WTC11 (cell line): ENCODE data around the gene TMEM30A. TPM values are rescaled to one million over a fixed set of nuclear protein-coding genes. Genes with fewer than 3 reads are reported as not detected.
A peak's percentile ranks its signal among the peaks of the same experiment; 100 is the strongest.

Experiments
- ATAC-seq: fragments of 200-7000 bp; cut with Tn5 transposase; 2 replicates; pipeline ENCODE4 v1.10.0; 2021; ENCODE audit warnings: mild to moderate bottlenecking, moderate library complexity
- CTCF ChIA-PET: fragments of 300-600 bp; sonication (Branson Sonifier 250); formaldehyde crosslinking; loops from one replicate; lab custom pipeline; 2021; ENCODE audit warnings: antibody characterized with exemption; lab: Charles Lee
- POLR2A ChIA-PET: fragments of 350-600 bp; sonication (Branson Sonifier 250); formaldehyde crosslinking; loops from one replicate; lab custom pipeline; 2021; ENCODE audit warnings: antibody characterized with exemption; lab: Charles Lee
- DNase-seq: peaks from one replicate; pipeline ENCODE4 v3.0.0; 2021; ENCODE audit warnings: low spot score
- H3K27ac Mint-ChIP-seq: 2 replicates; pipeline ENCODE4 v1.8.0; 2021; ENCODE audit warnings: mixed read lengths
- H3K27me3 Mint-ChIP-seq: 2 replicates; pipeline ENCODE4 v1.8.0; 2021; ENCODE audit warnings: low read depth, mild to moderate bottlenecking, moderate library complexity, mixed read lengths
- H3K36me3 Mint-ChIP-seq: 2 replicates; pipeline ENCODE4 v1.8.0; 2021; ENCODE audit warnings: mixed read lengths
- H3K4me1 Mint-ChIP-seq: 2 replicates; pipeline ENCODE4 v1.8.0; 2022; ENCODE audit warnings: mixed read lengths
- H3K4me3 Mint-ChIP-seq: 2 replicates; pipeline ENCODE4 v1.8.0; 2021; ENCODE audit warnings: mild to moderate bottlenecking, moderate library complexity, mixed read lengths
- H3K9me3 Mint-ChIP-seq: 2 replicates; pipeline ENCODE4 v1.8.0; 2021; ENCODE audit warnings: mixed read lengths
- ARID4B ChIP-seq: sonication (generic); formaldehyde crosslinking; IDR thresholded peaks from 2 replicates; pipeline ENCODE4 v1.8.0; 2023; ENCODE audit warnings: missing genetic modification reagents, mild to moderate bottlenecking, borderline replicate concordance
- CDX4 ChIP-seq: fragments of 250-450 bp; sonication (Bioruptor Pico); IDR thresholded peaks from 2 replicates; pipeline ENCODE4 v1.9.0; 2021; ENCODE audit warnings: moderate library complexity, mild to moderate bottlenecking, inconsistent platforms, borderline replicate concordance
- CREB1 ChIP-seq: sonication (generic); formaldehyde crosslinking; IDR thresholded peaks from 2 replicates; pipeline ENCODE4 v1.8.0; 2023; ENCODE audit warnings: mild to moderate bottlenecking, missing genetic modification reagents
- EMX1 ChIP-seq: fragments of 250-450 bp; sonication (Bioruptor Pico); IDR thresholded peaks from 2 replicates; pipeline ENCODE4 v1.8.0; 2021; ENCODE audit warnings: mild to moderate bottlenecking
- FOXJ3 ChIP-seq: sonication (generic); formaldehyde crosslinking; IDR thresholded peaks from 2 replicates; pipeline ENCODE4 v1.9.0; 2021; ENCODE audit warnings: missing genetic modification reagents, mild to moderate bottlenecking, borderline replicate concordance
- NR2C2 ChIP-seq: sonication (generic); formaldehyde crosslinking; IDR thresholded peaks from 2 replicates; pipeline ENCODE4 v1.8.0; 2022; ENCODE audit warnings: mild to moderate bottlenecking, missing genetic modification reagents
- SMAD3 ChIP-seq: sonication (generic); formaldehyde crosslinking; IDR thresholded peaks from 2 replicates; pipeline ENCODE4 v1.8.0; 2022; ENCODE audit warnings: missing genetic modification reagents, mild to moderate bottlenecking, borderline replicate concordance
- TCF7 ChIP-seq: sonication (generic); formaldehyde crosslinking; IDR thresholded peaks from 2 replicates; pipeline ENCODE4 v1.8.0; 2022; ENCODE audit warnings: mild to moderate bottlenecking, low read depth, missing genetic modification reagents, moderate library complexity
- ZNF121 ChIP-seq: sonication (generic); formaldehyde crosslinking; IDR thresholded peaks from 2 replicates; pipeline ENCODE4 v1.8.0; 2023; ENCODE audit warnings: missing genetic modification reagents
- ZNF281 ChIP-seq: sonication (generic); formaldehyde crosslinking; IDR thresholded peaks from 2 replicates; pipeline ENCODE4 v1.8.0; 2023; ENCODE audit warnings: mild to moderate bottlenecking, missing genetic modification reagents
- ZNF416 ChIP-seq: fragments of 250-450 bp; sonication (Bioruptor Pico); IDR thresholded peaks from 2 replicates; pipeline ENCODE4 v1.9.0; 2021; ENCODE audit warnings: mild to moderate bottlenecking, inconsistent platforms
- ZNF532 ChIP-seq: fragments of 250-450 bp; sonication (Bioruptor Pico); IDR thresholded peaks from 2 replicates; pipeline ENCODE4 v1.9.0; 2021; ENCODE audit warnings: mild to moderate bottlenecking, borderline replicate concordance
- ZNF671 ChIP-seq: fragments of 250-450 bp; sonication (Bioruptor Pico); IDR thresholded peaks from 2 replicates; pipeline ENCODE4 v1.8.0; 2021; ENCODE audit warnings: mild to moderate bottlenecking
- total RNA-seq: library from RNA; stranded (reverse); gene quantifications from 3 replicates; pipeline ENCODE4 v1.2.3, GENCODE V29; 2021
- TF ChIP-seq, protein P1 (sequence below): sonication (generic); formaldehyde crosslinking; IDR thresholded peaks from 2 replicates; pipeline ENCODE4 v1.8.0; 2022; ENCODE audit warnings: mild to moderate bottlenecking, missing genetic modification reagents
- TF ChIP-seq, protein P2 (sequence below): sonication (generic); formaldehyde crosslinking; conservative IDR thresholded peaks from 2 replicates; pipeline ENCODE4 v1.8.1; 2022; ENCODE audit warnings: mild to moderate bottlenecking, missing genetic modification reagents
- TF ChIP-seq, protein P3 (sequence below): sonication (generic); formaldehyde crosslinking; IDR thresholded peaks from 2 replicates; pipeline ENCODE4 v1.8.1; 2023; ENCODE audit warnings: mild to moderate bottlenecking, missing genetic modification reagents, borderline replicate concordance
- TF ChIP-seq, protein P4 (sequence below): sonication (generic); formaldehyde crosslinking; IDR thresholded peaks from 2 replicates; pipeline ENCODE4 v1.8.1; 2023; ENCODE audit warnings: mild to moderate bottlenecking, missing genetic modification reagents, moderate library complexity

Gene TMEM30A
- total RNA-seq, 1 experiment from 2014 or later = 81.2 TPM

DNA sequence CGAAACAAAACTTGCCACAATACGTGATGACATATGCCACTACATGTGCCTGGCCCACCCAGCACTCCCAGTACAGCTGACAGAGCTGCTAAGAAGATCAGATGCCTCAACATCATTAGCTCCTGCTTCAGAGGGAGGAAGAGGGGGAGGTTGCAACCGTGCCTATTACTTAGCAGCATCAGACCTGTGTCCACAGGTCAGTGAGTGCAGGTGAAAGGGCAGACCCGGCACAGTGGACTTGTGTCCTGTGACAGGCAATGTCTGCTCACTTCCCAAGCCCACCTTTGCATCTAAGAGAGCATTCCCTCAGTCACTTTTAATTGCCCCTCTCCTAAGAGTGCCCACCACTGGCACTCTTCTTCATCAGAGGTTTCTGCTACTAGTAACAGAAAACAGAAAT is 69.3 kb downstream of the TMEM30A start:
- CTCF ChIA-PET = no interaction called here
- H3K9me3 Mint-ChIP-seq = no peaks in the 10 kb centered on the region
- no peak overlapping the region for H3K4me3 Mint-ChIP-seq
- TF ChIP-seq CREB1 = no peak
- TF ChIP-seq ARID4B (CRISPR knock-in tag) = no peak
- no peak for TF ChIP-seq ZNF671
- TF ChIP-seq, protein P1, sequence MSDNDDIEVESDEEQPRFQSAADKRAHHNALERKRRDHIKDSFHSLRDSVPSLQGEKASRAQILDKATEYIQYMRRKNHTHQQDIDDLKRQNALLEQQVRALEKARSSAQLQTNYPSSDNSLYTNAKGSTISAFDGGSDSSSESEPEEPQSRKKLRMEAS (CRISPR knock-in tag) = no peak
- TF ChIP-seq, protein P2, sequence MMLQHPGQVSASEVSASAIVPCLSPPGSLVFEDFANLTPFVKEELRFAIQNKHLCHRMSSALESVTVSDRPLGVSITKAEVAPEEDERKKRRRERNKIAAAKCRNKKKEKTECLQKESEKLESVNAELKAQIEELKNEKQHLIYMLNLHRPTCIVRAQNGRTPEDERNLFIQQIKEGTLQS = no peak
- peaks cover 33% of the 10 kb centered on the region for H3K4me1 Mint-ChIP-seq
- no peak for ATAC-seq
- H3K27ac Mint-ChIP-seq = no peak overlapping the region; the same call in 1 of the 2 replicates
- no peaks in the 10 kb centered on the region; the same call in 1 of the 2 replicates for H3K27me3 Mint-ChIP-seq
- POLR2A ChIA-PET = no interaction called here
- DNase-seq = no peak
- H3K36me3 Mint-ChIP-seq = no peaks in the 10 kb centered on the region

DNA sequence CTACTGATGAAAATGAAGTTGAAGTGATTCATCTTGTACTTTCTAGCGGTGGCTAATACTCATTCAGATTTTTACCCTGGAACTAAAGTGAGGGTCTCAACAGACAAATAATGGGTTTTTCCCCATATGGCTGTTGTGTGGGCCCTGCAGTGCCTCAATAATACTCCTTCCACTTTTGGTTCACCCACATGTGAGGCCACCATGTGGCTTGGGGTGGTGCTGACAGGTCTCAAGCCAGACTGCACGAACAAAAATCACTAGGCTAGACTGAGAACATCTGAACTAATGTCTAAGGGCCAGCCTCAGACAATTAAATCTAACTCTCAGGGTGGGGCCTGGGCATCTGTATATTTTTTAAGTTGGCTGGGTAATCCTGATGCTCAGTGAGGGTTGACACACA is 70.9 kb downstream of the TMEM30A start:
- Mint-ChIP-seq H3K4me1 (peaks cover 47% of the 10 kb centered on the region), H3K36me3 (no peaks in the 10 kb centered on the region), H3K27ac (peak overlapping the region; percentile 63; the same call in 1 of the 2 replicates), H3K9me3 (no peaks in the 10 kb centered on the region), H3K27me3 (peaks cover 14% of the 10 kb centered on the region), H3K4me3 (no peak overlapping the region)
- ATAC-seq (peak; percentile 31; the same call in 1 of the 2 replicates), DNase-seq (no peak)
- CTCF ChIA-PET = no interaction called here
- POLR2A ChIA-PET = no interaction called here
- TF ChIP-seq ZNF416 (CRISPR knock-in tag) = no peak
- no peak for TF ChIP-seq ZNF281 (CRISPR knock-in tag)
- no peak for TF ChIP-seq ZNF121 (CRISPR knock-in tag)
- TF ChIP-seq FOXJ3 (CRISPR knock-in tag) = no peak
- TF ChIP-seq ZNF532 (CRISPR knock-in tag) = no peak
- no peak for TF ChIP-seq NR2C2 (CRISPR knock-in tag)
- TF ChIP-seq, protein P3, sequence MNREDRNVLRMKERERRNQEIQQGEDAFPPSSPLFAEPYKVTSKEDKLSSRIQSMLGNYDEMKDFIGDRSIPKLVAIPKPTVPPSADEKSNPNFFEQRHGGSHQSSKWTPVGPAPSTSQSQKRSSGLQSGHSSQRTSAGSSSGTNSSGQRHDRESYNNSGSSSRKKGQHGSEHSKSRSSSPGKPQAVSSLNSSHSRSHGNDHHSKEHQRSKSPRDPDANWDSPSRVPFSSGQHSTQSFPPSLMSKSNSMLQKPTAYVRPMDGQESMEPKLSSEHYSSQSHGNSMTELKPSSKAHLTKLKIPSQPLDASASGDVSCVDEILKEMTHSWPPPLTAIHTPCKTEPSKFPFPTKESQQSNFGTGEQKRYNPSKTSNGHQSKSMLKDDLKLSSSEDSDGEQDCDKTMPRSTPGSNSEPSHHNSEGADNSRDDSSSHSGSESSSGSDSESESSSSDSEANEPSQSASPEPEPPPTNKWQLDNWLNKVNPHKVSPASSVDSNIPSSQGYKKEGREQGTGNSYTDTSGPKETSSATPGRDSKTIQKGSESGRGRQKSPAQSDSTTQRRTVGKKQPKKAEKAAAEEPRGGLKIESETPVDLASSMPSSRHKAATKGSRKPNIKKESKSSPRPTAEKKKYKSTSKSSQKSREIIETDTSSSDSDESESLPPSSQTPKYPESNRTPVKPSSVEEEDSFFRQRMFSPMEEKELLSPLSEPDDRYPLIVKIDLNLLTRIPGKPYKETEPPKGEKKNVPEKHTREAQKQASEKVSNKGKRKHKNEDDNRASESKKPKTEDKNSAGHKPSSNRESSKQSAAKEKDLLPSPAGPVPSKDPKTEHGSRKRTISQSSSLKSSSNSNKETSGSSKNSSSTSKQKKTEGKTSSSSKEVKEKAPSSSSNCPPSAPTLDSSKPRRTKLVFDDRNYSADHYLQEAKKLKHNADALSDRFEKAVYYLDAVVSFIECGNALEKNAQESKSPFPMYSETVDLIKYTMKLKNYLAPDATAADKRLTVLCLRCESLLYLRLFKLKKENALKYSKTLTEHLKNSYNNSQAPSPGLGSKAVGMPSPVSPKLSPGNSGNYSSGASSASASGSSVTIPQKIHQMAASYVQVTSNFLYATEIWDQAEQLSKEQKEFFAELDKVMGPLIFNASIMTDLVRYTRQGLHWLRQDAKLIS (CRISPR knock-in tag) = no peak
- TF ChIP-seq SMAD3 (CRISPR knock-in tag) = no peak
- TF ChIP-seq CDX4 (CRISPR knock-in tag) = no peak
- TF ChIP-seq, protein P4, sequence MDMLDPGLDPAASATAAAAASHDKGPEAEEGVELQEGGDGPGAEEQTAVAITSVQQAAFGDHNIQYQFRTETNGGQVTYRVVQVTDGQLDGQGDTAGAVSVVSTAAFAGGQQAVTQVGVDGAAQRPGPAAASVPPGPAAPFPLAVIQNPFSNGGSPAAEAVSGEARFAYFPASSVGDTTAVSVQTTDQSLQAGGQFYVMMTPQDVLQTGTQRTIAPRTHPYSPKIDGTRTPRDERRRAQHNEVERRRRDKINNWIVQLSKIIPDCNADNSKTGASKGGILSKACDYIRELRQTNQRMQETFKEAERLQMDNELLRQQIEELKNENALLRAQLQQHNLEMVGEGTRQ (CRISPR knock-in tag) = no peak
- no peak for TF ChIP-seq TCF7 (CRISPR knock-in tag)
- no peak for TF ChIP-seq EMX1 (CRISPR knock-in tag)
